ENCODE measurements around the gene KCNAB2.

The KCNAB2 gene

GRCh38 chr1:6033986-6034749, 11.5 kb upstream of the KCNAB2 start:
- Histone ChIP-seq H3K27me3 (ENCODE audit: insufficient read depth, low read depth) (no peaks in the 10 kb centered on the region), H3K27ac (no peak overlapping the region), H2AFZ (ENCODE audit: low read depth) (no peak overlapping the region), H3K4me2 (no peak overlapping the region), H3K4me1 (ENCODE audit: low read depth, poor library complexity, severe bottlenecking) (peaks cover 15% of the 10 kb centered on the region), H4K20me1 (ENCODE audit: insufficient read depth) (peaks cover 27% of the 10 kb centered on the region), H3K79me2 (ENCODE audit: insufficient read depth, low read depth) (peaks cover 92% of the 10 kb centered on the region), H3K4me3 (IDR thresholded peaks at IDR 0.05; ENCODE audit: insufficient read depth, low read depth, low read length) (no peak overlapping the region), H3K36me3 (ENCODE audit: insufficient read depth) (no peaks in the 10 kb centered on the region; the same call in 1 of the 2 replicates), H3K9ac (no peak overlapping the region)
- peak; percentile 73 for TF ChIP-seq CTCF (conservative IDR thresholded peaks at IDR 0.05; ENCODE audit: low read depth, low read length)

- H2AFZ ChIP-seq (ENCODE audit: low read depth): no peak overlapping the region
- H4K20me1 ChIP-seq (ENCODE audit: insufficient read depth): peaks cover 27% of the 10 kb centered on the region
- H3K4me3 ChIP-seq (IDR thresholded peaks at IDR 0.05; ENCODE audit: insufficient read depth, low read depth, low read length): no peak overlapping the region
- H3K9ac ChIP-seq: no peak overlapping the region
- peak; percentile 36; the same call in 1 of the 2 replicates for TF ChIP-seq CTCF (conservative IDR thresholded peaks at IDR 0.05; ENCODE audit: low read depth, low read length)
- peaks cover 3% of the 10 kb centered on the region; the same call in 1 of the 2 replicates for H3K36me3 ChIP-seq (ENCODE audit: insufficient read depth)
- H3K79me2 ChIP-seq (ENCODE audit: insufficient read depth, low read depth): peaks cover 86% of the 10 kb centered on the region
- H3K27ac ChIP-seq: no peak overlapping the region
- H3K27me3 ChIP-seq (ENCODE audit: insufficient read depth, low read depth): no peaks in the 10 kb centered on the region
- no peak overlapping the region for H3K4me2 ChIP-seq
- peaks cover 9% of the 10 kb centered on the region for H3K4me1 ChIP-seq (ENCODE audit: low read depth, poor library complexity, severe bottlenecking)
Measured at GRCh38 chr1:6034750-6035096, 11.0 kb upstream of the KCNAB2 start.

- peaks cover 80% of the 10 kb centered on the region for H3K79me2 ChIP-seq (ENCODE audit: insufficient read depth, low read depth)
- peaks cover 3% of the 10 kb centered on the region for H3K4me1 ChIP-seq (ENCODE audit: low read depth, poor library complexity, severe bottlenecking)
Measured at GRCh38 chr1:6035303-6035702, 10.4 kb upstream of the KCNAB2 start.

GRCh38 chr1:6035719-6036118, 10.0 kb upstream of the KCNAB2 start:
- Histone ChIP-seq H3K4me3 (IDR thresholded peaks at IDR 0.05; ENCODE audit: insufficient read depth, low read depth, low read length) (no peak overlapping the region), H3K27ac (no peak overlapping the region), H3K27me3 (ENCODE audit: insufficient read depth, low read depth) (no peaks in the 10 kb centered on the region), H2AFZ (ENCODE audit: low read depth) (no peak overlapping the region), H3K9ac (no peak overlapping the region), H3K36me3 (ENCODE audit: insufficient read depth) (peaks cover 3% of the 10 kb centered on the region; the same call in 1 of the 2 replicates), H3K4me1 (ENCODE audit: low read depth, poor library complexity, severe bottlenecking) (no peaks in the 10 kb centered on the region), H3K79me2 (ENCODE audit: insufficient read depth, low read depth) (peaks cover 76% of the 10 kb centered on the region), H3K4me2 (no peak overlapping the region), H4K20me1 (ENCODE audit: insufficient read depth) (peaks cover 27% of the 10 kb centered on the region)
- no peak for TF ChIP-seq CTCF (conservative IDR thresholded peaks at IDR 0.05; ENCODE audit: low read depth, low read length)

More at GRCh38 chr1:6035303-6035702, 10.4 kb upstream of the KCNAB2 start:
- H3K27ac ChIP-seq: no peak overlapping the region
- no peaks in the 10 kb centered on the region for H3K27me3 ChIP-seq (ENCODE audit: insufficient read depth, low read depth)
- H3K36me3 ChIP-seq (ENCODE audit: insufficient read depth): peaks cover 3% of the 10 kb centered on the region; the same call in 1 of the 2 replicates
- no peak overlapping the region for H3K4me3 ChIP-seq (IDR thresholded peaks at IDR 0.05; ENCODE audit: insufficient read depth, low read depth, low read length)
- TF ChIP-seq CTCF (conservative IDR thresholded peaks at IDR 0.05; ENCODE audit: low read depth, low read length): no peak
- H3K9ac ChIP-seq: no peak overlapping the region
- peaks cover 27% of the 10 kb centered on the region for H4K20me1 ChIP-seq (ENCODE audit: insufficient read depth)
- H3K4me2 ChIP-seq: no peak overlapping the region
- H2AFZ ChIP-seq (ENCODE audit: low read depth): no peak overlapping the region

Measured in KMS-11 (cell line).